NCI-H82 treated with DMSO at 0.1 percent for 48 hours (cell line): ENCODE results near the gene TAF7.
A peak's percentile ranks its signal among the peaks of the same experiment; 100 is the strongest.
"Not testable (repeated sequence)": the region's sequence is repeated elsewhere in the genome, so short reads cannot be mapped to it uniquely, and the experiment has no call there.

ENCODE experiments used
- DNase-seq: peaks from one replicate; lab custom pipeline; 2025; ENCODE audit not compliant: unreplicated experiment; lab: John Stamatoyannopoulos, UW

The TAF7 gene

GRCh38 chr5:141340781-141341354, 20.3 kb upstream of the TAF7 start:
- DNase-seq: not testable (repeated sequence)

GRCh38 chr5:141338538-141339306, 18.1 kb upstream of the TAF7 start, which contains the start of gene PCDHGA2:
PCDHGA2 (plus strand) TSS chr5:141338760.
- DNase-seq: no peak

GRCh38 chr5:141332571-141332970, 12.0 kb upstream of the TAF7 start:
- not testable (repeated sequence) for DNase-seq

GRCh38 chr5:141330299-141331080, 9.9 kb upstream of the TAF7 start, which contains the start of gene PCDHGA1:
PCDHGA1 (plus strand) TSS chr5:141330514.
- no peak for DNase-seq

- no peak for DNase-seq
Observed at GRCh38 chr5:141328231-141328630, 7.6 kb upstream of the TAF7 start.

- DNase-seq: peak; percentile 5
Observed at GRCh38 chr5:141326088-141326854, 5.7 kb upstream of the TAF7 start.

- no peak for DNase-seq
Observed at GRCh38 chr5:141322261-141322660, 1.7 kb upstream of the TAF7 start.

GRCh38 chr5:141319699-141320098, 885 bp downstream of the TAF7 start:
- DNase-seq: no peak

GRCh38 chr5:141319202-141319601, 1.4 kb downstream of the TAF7 start:
- DNase-seq: no peak

GRCh38 chr5:141316963-141317362, 3.6 kb downstream of the TAF7 start:
- not testable (repeated sequence) for DNase-seq

- no peak for DNase-seq
Observed at GRCh38 chr5:141313711-141314110, 6.9 kb downstream of the TAF7 start.

GRCh38 chr5:141306630-141307029, 14.0 kb downstream of the TAF7 start:
- DNase-seq: no peak

GRCh38 chr5:141303756-141304155, 16.8 kb downstream of the TAF7 start, which contains the start of gene SLC25A2:
SLC25A2 (minus strand) TSS chr5:141304049; CDS start chr5:141303865, 184 bp downstream.
- no peak for DNase-seq

- no peak for DNase-seq
Observed at GRCh38 chr5:141298376-141298775, 22.2 kb downstream of the TAF7 start.

GRCh38 chr5:141272906-141273305, 47.7 kb downstream of the TAF7 start:
- no peak for DNase-seq

GRCh38 chr5:141269195-141269594, 51.4 kb downstream of the TAF7 start:
- DNase-seq: no peak
